KG1 (cell line): ENCODE results near the gene INVS.
"Not testable (repeated sequence)": the region's sequence is repeated elsewhere in the genome, so short reads cannot be mapped to it uniquely, and the experiment has no call there.

ENCODE experiments used
- DNase-seq: peaks from one replicate; lab custom pipeline; 2025; lab: John Stamatoyannopoulos, UW

Gene INVS, protein sequence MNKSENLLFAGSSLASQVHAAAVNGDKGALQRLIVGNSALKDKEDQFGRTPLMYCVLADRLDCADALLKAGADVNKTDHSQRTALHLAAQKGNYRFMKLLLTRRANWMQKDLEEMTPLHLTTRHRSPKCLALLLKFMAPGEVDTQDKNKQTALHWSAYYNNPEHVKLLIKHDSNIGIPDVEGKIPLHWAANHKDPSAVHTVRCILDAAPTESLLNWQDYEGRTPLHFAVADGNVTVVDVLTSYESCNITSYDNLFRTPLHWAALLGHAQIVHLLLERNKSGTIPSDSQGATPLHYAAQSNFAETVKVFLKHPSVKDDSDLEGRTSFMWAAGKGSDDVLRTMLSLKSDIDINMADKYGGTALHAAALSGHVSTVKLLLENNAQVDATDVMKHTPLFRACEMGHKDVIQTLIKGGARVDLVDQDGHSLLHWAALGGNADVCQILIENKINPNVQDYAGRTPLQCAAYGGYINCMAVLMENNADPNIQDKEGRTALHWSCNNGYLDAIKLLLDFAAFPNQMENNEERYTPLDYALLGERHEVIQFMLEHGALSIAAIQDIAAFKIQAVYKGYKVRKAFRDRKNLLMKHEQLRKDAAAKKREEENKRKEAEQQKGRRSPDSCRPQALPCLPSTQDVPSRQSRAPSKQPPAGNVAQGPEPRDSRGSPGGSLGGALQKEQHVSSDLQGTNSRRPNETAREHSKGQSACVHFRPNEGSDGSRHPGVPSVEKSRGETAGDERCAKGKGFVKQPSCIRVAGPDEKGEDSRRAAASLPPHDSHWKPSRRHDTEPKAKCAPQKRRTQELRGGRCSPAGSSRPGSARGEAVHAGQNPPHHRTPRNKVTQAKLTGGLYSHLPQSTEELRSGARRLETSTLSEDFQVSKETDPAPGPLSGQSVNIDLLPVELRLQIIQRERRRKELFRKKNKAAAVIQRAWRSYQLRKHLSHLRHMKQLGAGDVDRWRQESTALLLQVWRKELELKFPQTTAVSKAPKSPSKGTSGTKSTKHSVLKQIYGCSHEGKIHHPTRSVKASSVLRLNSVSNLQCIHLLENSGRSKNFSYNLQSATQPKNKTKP

DNA sequence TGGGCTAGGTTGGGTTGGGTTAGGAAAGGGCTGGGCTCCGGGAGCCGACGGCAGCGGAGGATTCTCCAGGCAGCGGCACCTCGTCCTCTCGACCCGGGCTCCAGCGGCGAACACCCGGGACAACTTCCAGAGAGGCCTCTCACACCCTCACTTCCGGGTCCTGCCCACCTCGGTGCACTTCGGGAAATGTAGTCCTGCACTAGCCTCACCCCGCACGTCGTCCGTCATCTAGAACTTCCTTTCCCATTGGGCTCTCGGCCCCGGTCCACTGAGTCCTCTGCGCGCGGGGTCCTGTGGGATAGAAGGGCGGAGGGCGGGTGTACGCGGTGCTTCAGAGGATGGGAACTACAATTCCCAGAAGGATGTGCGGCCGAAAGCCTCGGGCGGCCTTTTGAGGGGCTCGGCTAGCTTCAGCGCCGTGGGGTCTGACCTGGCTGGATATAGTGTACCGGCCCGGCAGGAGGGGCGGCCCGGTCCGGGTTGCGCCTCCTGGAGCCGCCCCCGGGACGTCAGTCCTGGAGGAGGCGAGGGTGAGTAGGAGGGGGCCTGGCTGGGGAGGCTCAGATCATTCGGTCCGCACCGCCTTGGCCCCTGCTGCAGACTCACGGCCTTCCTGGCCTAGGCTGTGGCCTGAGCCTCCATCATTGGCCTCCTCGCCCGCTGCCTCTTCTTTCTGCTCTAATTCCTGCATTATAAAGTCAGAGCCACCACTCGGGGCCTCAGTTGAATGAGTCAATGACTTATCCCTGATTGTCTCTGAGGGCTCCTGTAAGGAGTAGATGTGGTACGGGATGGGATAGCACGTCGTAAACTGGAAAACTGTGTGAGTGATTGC lies at the start of gene INVS, which contains the start of gene ERP44:
INVS (plus strand) TSS at position 357 of the 835 bp plus-strand sequence. CDS start 5,279 bp downstream, outside the sequence.
ERP44 (minus strand) TSS at position 114 of the 835 bp plus-strand sequence. CDS start 160 bp downstream, outside the sequence.
- peak; percentile 93 for DNase-seq

DNA sequence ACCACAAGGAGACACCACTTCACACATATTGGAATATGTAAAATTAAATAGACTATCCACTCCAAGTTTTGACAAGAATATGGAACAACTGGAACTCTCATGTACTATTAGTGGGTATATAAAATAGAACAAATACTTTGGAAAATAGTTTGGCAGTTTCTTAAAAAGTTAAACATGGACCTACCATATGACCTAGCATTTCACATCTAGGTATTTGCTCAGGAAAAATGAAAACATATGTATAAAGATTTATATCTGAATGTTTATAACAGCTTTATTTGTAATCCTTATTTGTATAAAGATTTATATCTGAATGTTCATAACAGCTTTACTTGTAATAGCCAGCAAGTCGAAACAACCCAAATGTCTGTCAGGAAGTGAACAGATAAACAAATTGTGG lies 49.5 kb upstream of the INVS start:
- no peak for DNase-seq

GRCh38 chr9:100052375-100052774 lies 46.7 kb upstream of the INVS start:
- no peak for DNase-seq

GRCh38 chr9:100056561-100056960 lies 42.5 kb upstream of the INVS start:
- no peak for DNase-seq

- DNase-seq, result no peak
These were observed 41.4 kb upstream of the INVS start for GRCh38 chr9:100057624-100058023.

- DNase-seq, result no peak
These were observed 40.1 kb upstream of the INVS start for GRCh38 chr9:100058699-100059579.

DNA sequence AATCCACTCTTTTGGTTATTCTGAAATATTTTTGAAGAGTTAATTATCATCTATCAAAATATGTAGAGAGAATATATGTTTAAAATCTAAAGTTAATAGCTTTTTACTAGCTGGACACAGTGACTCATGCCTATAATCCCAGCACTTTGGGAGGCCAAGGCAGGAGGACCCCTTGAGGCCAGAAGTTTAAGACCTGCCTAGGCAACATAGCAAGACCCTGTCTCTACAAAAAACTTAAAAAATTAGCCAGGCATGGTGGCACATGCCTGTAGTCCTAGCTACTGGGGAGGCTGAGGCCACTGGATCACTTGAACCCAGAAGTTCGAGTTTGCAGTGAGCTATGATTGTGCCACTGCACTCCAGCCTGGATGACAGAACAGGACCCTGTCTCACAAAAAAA lies 36.4 kb upstream of the INVS start:
- DNase-seq, result not testable (repeated sequence)

DNA sequence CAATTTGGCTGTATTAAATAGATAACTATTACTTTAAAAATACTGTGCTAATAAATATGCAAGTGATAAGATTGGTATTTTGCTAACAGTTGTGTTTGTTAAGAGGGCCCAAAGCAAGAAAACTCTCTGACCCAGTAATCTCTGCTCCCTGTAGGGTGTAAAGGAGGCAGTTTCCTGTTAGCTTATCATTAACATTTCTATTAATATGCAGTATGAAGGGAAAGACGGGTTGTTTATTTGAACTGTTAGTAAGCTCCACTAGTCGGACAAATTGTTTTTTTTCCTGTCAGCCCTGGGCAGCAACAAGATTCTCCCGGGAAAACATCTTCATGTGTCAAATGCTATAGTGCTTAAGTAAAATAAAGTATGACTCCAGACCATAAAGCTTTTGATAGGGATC lies 35.9 kb upstream of the INVS start:
- no peak for DNase-seq

- DNase-seq, result no peak
These were observed 34.0 kb upstream of the INVS start for GRCh38 chr9:100064872-100065581.

GRCh38 chr9:100066539-100066938 lies 32.5 kb upstream of the INVS start:
- no peak for DNase-seq

DNA sequence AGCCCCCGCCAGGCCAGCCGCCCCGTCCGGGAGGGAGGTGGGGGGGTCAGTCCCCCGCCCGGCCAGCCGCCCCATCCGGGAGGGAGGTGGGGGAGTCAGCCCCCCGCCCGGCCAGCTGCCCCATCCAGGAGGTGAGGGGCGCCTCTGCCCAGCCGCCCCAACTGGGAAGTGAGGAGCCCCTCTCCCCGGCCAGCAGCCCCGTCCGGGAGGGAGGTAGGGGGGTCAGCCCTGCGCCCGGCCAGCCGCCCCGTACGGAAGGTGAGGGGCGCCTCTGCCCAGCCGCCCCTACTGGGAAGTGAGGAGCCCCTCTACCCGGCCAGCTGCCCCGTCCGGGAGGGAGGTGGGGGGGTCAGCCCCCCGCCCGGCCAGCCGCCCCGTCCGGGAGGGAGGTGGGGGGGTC lies 31.1 kb upstream of the INVS start:
- not testable (repeated sequence) for DNase-seq

DNA sequence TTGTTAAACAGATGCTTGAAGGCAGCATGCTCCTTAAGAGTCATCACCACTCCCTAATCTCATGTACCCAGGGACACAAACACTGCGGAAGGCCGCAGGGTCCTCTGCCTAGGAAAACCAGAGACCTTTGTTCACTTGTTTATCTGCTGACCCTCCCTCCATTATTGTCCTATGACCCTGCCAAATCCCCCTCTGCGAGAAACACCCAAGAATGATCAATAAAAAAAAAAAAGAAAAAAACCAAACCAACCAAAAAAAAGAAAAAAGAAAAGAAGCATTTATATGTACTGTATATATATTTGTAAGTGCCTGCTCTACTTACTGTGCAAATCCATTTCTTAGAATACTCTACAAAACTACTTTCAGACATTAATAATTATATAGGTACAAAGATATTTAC lies 30.0 kb upstream of the INVS start:
- not testable (repeated sequence) for DNase-seq

- no peak for DNase-seq
These were observed 28.7 kb upstream of the INVS start for GRCh38 chr9:100070104-100071041.

- DNase-seq, result no peak
These were observed 27.8 kb upstream of the INVS start for GRCh38 chr9:100071271-100071670.

- no peak for DNase-seq
These were observed 26.2 kb upstream of the INVS start for GRCh38 chr9:100072805-100073204.

GRCh38 chr9:100074093-100074492 lies 24.9 kb upstream of the INVS start:
- DNase-seq, result no peak

- DNase-seq, result no peak
These were observed 24.1 kb upstream of the INVS start for GRCh38 chr9:100074989-100075388.

- not testable (repeated sequence) for DNase-seq
These were observed 22.8 kb upstream of the INVS start for GRCh38 chr9:100076256-100076655.

DNA sequence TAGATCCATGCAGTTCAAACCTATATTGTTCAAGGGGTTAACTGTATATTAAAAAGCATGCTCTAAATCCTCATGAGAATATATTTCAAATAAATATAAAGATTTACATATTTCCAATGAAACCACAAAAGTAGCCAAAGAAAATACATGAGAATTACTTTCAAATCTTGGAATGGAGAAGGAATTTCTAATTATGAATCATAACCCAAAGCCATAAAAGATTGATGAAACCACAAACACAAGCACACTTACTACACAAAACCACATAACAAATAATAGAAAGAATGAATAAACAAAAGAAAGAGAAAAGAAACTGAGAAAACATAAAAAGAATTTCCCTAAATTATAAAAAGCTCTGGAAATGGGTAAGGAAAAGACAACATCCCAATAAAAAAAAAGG lies 16.3 kb upstream of the INVS start:
- DNase-seq, result no peak
